ENCODE measurements around the gene ZKSCAN1. TPM values are rescaled to one million over a fixed set of nuclear protein-coding genes. Genes with fewer than 3 reads are reported as not detected.
A peak's percentile ranks its signal among the peaks of the same experiment; 100 is the strongest.

ZKSCAN1 gene
- total RNA-seq, 4 donors from 2014 or later, result 35.0 to 65.2 (median 50.4) TPM

GRCh38 chr7:100017875-100018274, 2.5 kb downstream of the ZKSCAN1 start:
- intact Hi-C loops (cut with DNase I; ENCODE audit: low total_unique reads), result no loop called here
- TF ChIP-seq POLR2A (IDR thresholded peaks at IDR 0.05) (no peak), CTCF (IDR thresholded peaks at IDR 0.05) (no peak)
- DNase-seq (ENCODE audit: low spot score in 2 of 2), result no peak
- H3K4me3 ChIP-seq (ENCODE audit: low read depth, poor library complexity, severe bottlenecking), result no peak overlapping the region
- WGBS, 2 donors, result 65 to 69% methylated on average over 5 of the region's 5 CpGs

- intact Hi-C loops (cut with DNase I; ENCODE audit: low total_unique reads), result no loop called here
- peak in 1 of 2 donors; percentile 7 for DNase-seq (ENCODE audit: low spot score in 2 of 2)
- WGBS, 2 donors, result 75 to 78% methylated on average over 7 of the region's 7 CpGs
- TF ChIP-seq CTCF (IDR thresholded peaks at IDR 0.05), result no peak
- no peak for TF ChIP-seq POLR2A (IDR thresholded peaks at IDR 0.05)
- no peak overlapping the region for H3K4me3 ChIP-seq (ENCODE audit: low read depth, poor library complexity, severe bottlenecking)
These were observed 4.5 kb downstream of the ZKSCAN1 start for GRCh38 chr7:100019908-100020307.

- H3K4me3 ChIP-seq (ENCODE audit: low read depth, poor library complexity, severe bottlenecking), result no peak overlapping the region
- no peak for TF ChIP-seq POLR2A (IDR thresholded peaks at IDR 0.05)
- no peak for TF ChIP-seq CTCF (IDR thresholded peaks at IDR 0.05)
These were observed 5.9 kb downstream of the ZKSCAN1 start for GRCh38 chr7:100021297-100021696.

GRCh38 chr7:100022621-100023020, 7.2 kb downstream of the ZKSCAN1 start:
- WGBS, 2 donors, result 42 to 56% methylated on average over 5 of the region's 5 CpGs
- intact Hi-C loops (cut with DNase I; ENCODE audit: low total_unique reads), result no loop called here
- H3K4me3 ChIP-seq (ENCODE audit: low read depth, poor library complexity, severe bottlenecking), result no peak overlapping the region
- DNase-seq (ENCODE audit: low spot score in 2 of 2), result peak; percentile 59 to 65
- TF ChIP-seq CTCF (IDR thresholded peaks at IDR 0.05), result no peak
- TF ChIP-seq POLR2A (IDR thresholded peaks at IDR 0.05), result no peak

More at GRCh38 chr7:100021297-100021696, 5.9 kb downstream of the ZKSCAN1 start:
- 53 to 79% methylated on average over 3 of the region's 3 CpGs for WGBS, 2 donors
- intact Hi-C loops (cut with DNase I; ENCODE audit: low total_unique reads), result no loop called here
- DNase-seq (ENCODE audit: low spot score in 2 of 2), result peak in 1 of 2 donors; percentile 64

- TF ChIP-seq CTCF (IDR thresholded peaks at IDR 0.05) (no peak), POLR2A (IDR thresholded peaks at IDR 0.05) (no peak)
- H3K4me3 ChIP-seq (ENCODE audit: low read depth, poor library complexity, severe bottlenecking), result no peak overlapping the region
- WGBS, 2 donors, result 79 to 83% methylated on average over 12 of the region's 12 CpGs
- intact Hi-C loops (cut with DNase I; ENCODE audit: low total_unique reads), result no loop called here
- no peak for DNase-seq (ENCODE audit: low spot score in 2 of 2)
These were observed 8.1 kb downstream of the ZKSCAN1 start for GRCh38 chr7:100023526-100023925.

- TF ChIP-seq POLR2A (IDR thresholded peaks at IDR 0.05) (no peak), CTCF (IDR thresholded peaks at IDR 0.05) (no peak)
- intact Hi-C loops (cut with DNase I; ENCODE audit: low total_unique reads), result no loop called here
- DNase-seq (ENCODE audit: low spot score in 2 of 2), result no peak
- H3K4me3 ChIP-seq (ENCODE audit: low read depth, poor library complexity, severe bottlenecking), result no peak overlapping the region
- 81 to 84% methylated on average over 12 of the region's 12 CpGs for WGBS, 2 donors
These were observed 8.7 kb downstream of the ZKSCAN1 start for GRCh38 chr7:100024020-100024619.
